ENCODE measurements around the gene TMEM258. TPM values are rescaled to one million over a fixed set of nuclear protein-coding genes. Genes with fewer than 3 reads are reported as not detected.

Gene TMEM258
- total RNA-seq, 1 donor from 2014 or later = 33.0 TPM

DNA sequence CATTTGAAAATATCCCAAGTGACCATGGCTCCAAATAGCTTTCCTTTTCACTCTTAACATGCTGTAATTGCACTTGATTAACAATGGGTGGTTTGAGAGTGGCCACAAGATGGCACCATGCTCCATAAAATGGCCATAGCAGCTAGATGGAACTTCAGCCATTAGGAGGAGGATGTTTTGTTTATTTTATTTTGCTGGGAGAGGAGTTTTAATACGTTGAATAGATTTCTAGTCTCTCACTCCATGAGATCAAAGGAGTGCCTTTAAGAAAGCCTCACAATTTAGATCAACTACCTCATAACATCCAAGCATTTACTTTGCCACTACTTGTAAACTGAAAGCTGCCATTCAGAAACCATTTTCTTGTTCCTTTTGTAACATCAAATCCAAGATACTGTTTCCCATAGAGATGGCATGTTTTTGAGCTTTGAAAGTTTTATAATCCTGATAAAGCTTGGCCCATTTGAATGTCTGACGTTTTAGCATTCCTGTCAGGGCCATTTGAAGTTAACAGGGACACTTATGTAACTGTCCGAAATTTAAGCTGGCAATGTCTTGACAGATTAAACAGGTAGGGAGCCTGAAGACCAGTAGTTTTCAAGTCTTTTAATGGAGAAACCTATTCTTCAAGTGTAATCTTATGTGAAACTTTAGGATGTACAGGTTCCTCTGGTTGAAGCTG lies 5.0 kb upstream of the TMEM258 start:
- DNase-seq (ENCODE audit: low read depth) = peak; percentile 82

DNA sequence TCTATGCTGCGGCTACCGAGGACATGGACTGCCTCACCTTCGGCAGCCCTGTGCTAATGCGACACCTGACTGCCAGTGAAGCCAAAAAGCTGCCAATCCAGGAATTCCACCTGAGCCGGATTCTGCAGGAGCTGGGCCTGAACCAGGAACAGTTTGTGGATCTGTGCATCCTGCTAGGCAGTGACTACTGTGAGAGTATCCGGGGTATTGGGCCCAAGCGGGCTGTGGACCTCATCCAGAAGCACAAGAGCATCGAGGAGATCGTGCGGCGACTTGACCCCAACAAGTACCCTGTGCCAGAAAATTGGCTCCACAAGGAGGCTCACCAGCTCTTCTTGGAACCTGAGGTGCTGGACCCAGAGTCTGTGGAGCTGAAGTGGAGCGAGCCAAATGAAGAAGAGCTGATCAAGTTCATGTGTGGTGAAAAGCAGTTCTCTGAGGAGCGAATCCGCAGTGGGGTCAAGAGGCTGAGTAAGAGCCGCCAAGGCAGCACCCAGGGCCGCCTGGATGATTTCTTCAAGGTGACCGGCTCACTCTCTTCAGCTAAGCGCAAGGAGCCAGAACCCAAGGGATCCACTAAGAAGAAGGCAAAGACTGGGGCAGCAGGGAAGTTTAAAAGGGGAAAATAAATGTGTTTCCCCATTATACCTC lies 3.6 kb upstream of the TMEM258 start:
- DNase-seq (ENCODE audit: low read depth) = no peak

DNA sequence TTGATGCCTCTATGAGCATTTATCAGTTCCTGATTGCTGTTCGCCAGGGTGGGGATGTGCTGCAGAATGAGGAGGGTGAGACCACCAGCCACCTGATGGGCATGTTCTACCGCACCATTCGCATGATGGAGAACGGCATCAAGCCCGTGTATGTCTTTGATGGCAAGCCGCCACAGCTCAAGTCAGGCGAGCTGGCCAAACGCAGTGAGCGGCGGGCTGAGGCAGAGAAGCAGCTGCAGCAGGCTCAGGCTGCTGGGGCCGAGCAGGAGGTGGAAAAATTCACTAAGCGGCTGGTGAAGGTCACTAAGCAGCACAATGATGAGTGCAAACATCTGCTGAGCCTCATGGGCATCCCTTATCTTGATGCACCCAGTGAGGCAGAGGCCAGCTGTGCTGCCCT lies 3.1 kb upstream of the TMEM258 start:
- no peak for DNase-seq (ENCODE audit: low read depth)

DNA sequence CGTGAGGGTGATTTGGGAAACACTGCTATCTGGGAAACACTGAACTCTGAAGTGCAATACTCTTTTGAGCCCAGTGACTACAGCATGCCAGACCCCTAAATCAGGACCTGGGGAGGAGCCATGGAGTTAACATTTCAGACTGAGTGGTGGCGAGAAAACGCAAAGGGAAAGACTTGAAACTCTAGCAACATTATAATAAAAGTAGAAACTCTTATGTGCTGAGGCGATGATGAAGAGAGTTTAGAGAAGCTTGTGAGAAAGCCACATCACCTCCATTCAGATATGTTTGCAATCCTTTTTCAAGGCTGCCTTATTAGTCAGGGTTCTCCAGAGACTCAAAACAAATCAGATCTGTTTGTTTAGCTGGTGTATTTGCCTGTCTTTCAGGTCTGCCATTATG lies 2.2 kb upstream of the TMEM258 start:
- no peak for DNase-seq (ENCODE audit: low read depth)

DNA sequence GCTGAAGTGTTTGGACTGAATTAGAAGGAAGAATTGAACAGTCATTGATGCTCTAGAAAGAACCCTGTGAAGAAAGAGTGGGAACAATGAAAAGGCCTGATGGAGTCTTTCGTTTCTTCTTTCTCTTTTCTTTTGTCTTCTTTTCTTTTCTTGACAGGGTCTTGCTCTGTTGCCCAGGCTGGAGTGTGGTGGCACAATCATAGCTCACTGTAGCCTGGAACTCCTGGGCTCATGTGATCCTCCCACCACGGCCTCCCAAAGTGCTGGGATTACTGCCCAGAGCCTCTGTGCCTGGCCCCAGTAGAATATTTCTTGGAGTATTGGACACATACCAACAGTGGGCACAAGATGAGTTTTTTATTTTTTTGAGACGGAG lies 1.4 kb upstream of the TMEM258 start:
- DNase-seq (ENCODE audit: low read depth) = no peak

DNA sequence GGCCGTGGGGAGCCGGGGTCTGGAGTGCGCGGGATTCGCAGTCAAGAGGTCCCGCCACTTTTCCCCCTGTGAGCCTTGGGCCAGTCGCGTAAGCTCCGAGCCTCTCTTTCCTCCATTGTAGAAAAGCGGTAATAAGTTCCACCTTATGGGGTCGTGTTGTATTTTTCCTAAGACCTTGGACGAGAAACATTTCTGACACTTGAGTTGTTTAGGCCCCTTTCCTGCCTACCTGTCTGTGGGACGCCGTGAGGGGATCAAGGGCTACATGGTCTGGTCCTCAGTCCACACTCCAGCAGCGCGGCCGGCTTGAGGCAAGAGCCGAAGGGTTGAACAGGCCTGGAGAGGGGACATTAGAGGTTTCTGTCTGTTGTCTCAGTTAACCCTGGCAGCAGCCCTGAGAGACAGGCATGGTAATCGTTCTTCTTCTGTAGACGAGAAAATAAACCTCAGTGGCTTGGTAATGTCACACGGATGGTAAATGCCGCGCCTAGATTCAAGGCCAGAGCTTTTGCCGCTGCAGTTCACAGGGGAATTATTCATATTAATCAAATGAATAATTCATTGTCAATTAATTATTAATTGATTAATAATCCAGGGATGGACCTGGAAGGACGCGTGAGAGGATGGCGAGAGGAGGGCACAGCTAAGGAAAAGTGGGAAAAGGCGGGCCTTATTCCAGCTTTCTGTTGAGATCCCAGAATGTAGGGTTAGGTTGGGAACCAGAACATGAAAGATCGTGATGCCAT lies 857 bp upstream of the TMEM258 start:
- DNase-seq (ENCODE audit: low read depth) = no peak

DNA sequence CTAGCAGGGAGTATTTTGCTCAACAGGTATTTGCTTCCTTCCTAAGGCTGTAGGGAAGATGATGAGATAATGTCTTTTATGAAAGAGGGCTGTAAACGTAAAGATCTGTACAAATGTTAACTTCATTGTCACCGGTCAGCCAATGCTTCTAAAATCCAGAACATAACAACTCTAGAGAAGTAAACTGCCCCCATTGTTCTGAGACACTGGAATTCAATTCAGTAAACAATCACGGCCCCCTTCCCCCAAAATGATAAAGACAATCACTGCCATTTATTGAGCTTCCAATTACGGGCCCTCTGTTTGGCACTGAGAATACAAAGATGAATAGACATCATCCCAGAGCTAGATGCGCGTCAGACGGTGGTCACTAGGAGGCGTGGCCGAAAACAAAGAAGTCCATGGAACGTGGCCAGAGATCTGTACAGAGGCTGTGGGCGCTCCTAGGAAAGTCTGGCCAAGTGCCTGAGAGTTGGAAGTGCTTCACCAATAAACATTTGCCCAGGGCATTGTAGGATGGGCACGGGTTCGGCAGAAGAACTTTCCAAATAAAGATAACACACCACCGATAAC lies 576 bp downstream of the TMEM258 start:
- DNase-seq (ENCODE audit: low read depth) = peak; percentile 85

DNA sequence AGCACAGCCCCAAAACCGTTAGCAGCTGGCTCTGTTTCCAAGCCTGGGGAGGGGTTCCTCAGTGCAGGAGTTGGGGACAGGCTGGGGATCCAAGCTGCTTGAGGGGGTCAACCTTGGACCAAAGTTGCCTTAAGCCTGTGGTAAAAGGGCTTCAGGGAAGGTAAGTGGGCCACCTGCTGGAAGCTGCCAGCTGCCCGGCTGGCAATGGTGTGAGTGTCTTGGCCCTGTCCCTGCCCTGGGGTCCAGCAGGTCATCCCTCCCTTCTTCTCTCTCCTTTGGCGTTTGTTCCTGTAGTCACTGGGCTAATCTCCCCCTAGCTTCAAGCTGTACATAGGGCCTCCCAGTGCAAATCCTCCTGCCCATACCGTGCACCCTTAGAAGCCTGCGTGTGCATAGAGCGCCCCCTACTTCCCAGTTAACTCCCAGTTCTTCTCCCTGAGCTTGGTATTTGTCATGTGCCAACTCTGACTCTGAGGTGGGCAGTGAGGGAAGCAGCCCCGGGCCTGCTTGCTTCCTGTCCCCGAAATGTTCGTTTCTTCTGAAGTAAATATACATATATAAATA lies 4.4 kb downstream of the TMEM258 start:
- DNase-seq (ENCODE audit: low read depth) = no peak

DNA sequence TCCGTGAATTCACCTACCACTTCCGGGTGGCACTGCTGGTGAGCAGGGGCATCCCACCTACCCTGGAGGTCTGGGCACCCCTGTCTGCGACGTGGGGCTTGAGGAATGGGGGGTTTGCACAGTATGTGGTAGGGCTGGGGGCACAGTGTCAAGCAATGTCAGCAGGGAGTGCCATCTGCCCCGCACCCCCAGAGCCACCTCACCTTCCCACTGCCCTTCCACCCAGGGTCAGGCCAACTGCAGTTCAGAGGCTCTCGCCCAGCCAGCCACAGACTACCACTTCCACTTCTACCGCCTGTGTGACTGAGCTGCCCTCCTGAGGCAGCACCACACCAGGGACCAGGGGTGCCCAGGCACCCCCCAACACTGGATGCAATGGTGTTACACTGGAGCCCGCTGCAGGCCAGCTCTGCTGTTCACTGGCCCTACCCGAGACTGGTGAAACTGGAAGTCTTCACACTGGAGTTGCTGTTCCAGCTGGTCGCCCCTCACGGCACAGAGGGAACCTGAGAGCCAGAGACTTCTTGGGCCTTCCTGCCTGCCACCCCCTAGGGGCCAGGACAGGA lies 6.5 kb downstream of the TMEM258 start:
- DNase-seq (ENCODE audit: low read depth) = no peak

DNA sequence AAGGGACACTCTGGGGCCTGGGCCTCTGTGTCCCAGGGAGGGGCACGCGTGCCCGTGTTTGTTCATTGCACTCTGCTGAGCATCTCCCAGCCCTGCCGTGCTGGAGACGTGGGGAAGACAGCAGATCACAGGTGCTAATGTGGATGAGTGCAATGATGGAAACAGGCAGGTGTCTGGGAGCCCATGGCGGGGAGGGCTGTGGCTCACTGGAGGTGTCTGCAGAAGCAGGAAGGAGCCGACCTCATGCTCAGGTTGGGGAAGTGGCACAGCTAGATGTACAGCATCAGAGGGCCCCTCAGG lies 7.9 kb downstream of the TMEM258 start:
- DNase-seq (ENCODE audit: low read depth) = no peak

DNA sequence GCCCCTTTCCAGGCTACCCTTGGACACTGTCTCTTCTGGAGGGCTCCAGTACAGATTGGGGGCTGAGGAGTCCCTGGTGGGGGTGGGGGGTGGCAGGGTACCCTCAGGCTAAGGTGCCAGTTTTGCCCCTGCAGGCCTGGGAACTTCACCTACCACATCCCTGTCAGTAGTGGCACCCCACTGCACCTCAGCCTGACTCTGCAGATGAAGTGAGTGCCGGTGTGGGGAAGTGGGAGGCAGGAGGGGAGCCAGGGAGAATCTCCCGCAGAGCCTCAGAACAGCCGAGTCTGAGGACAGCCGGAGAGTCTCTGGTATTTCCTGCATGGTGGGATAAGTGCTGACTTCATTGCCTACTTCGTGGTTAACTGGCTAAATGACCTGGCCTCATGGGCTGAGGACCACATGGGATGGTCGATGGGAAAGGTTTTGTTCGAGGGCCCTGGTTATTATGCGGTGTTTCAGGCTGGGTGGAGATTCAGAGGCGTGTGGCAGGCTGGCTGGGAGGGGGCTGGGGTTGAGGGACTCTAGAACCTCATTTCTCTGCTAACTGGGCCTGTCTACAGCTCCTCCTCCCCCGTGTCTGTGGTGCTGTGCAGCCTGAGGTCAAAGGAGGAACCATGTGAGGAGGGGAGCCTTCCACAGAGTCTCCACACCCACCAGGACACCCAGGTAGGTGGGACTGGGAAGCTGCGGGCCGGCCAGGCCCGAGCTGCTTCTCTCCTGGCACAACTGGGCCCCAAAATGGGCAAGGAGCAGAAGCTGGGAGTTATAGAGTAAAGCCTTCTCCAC lies 8.5 kb downstream of the TMEM258 start:
- peak; percentile 25 for DNase-seq (ENCODE audit: low read depth)

DNA sequence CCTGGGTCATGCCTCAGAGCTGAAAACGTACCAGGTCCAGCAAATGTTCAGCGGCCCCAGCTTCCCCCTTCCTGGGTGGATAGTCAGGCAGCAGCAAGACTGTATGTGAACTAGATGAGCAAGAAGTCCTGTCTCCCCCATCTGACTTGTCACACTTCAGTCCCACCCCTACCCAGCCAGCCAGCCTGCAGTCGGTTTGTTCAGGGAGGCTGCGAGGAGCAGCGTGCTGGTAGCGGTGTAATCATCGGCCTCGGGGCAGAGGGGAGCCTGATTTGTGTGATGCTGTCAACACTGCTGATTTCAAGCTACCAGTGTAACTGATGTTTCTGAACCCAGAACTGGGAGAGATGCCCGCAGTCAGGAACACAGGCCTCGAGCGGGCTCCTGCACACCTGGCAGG lies 9.6 kb downstream of the TMEM258 start:
- no peak for DNase-seq (ENCODE audit: low read depth)

DNA sequence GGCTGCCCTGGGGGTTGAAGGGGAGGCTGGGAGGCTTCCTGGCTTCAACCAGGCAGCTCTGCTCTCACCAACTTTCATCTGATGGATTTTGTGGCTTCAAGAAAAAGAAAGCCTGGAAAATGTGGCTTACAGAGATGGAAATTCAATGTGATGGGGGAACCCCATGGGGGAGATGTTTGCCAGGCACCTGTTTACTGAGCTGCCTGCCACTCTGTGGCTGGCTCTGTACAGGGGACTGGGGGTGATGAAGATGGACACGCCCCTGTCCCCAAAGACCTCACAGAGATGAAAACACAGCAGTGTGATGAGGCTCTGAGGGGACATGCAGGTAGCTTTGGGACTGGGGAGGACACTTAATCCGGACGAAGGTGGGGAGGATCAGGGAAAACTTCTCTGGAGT lies 10.1 kb downstream of the TMEM258 start:
- DNase-seq (ENCODE audit: low read depth) = no peak

DNA sequence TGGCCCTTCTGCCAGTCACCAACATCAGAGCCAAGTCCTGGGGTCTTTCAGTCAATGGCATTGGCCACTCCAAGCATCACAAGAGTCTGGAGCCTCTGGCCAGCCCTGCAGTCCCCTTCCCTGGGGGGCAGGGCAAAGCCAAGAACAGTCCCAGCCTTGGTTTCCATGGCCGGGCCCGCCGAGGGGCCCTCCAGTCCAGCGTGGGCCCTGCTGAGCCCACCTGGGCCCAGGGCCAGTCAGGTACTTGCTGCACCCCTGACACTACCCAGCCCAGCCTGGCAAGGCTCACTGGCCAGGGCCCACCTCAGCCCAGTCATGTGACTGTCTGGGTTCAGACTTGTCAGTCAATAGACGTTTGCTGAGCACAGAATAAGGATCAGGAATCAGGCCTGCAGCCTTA lies 10.8 kb downstream of the TMEM258 start:
- no peak for DNase-seq (ENCODE audit: low read depth)

DNA sequence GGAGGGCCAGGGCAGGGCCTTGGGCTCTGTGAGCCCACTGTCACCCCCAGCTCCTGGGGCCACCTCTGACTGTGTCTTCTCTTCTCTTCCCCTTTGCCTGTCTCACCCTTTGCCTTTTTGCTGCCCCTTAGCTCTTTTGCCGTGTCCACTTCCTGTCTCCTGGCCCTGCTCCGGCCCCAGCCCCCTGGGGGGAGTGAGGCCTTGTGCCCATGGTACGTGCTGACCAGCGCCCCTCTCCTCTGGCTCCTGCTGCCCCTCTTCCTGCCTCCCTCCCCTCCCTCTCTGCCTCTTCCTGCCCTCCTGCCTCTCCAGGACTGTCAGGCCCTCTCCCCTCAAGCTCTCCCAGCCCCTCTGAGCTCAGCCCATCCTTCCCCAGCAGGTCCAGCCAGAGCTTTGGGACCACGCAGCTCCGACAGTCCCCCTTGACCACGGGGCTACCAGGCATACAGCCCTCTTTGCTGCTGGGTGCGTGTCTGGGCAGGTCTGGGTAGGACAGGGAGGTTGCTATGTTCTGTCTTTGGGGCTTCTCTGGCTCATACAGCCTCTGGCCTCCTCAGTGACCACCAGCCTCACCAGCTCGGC lies 11.7 kb downstream of the TMEM258 start:
- no peak for DNase-seq (ENCODE audit: low read depth)

DNA sequence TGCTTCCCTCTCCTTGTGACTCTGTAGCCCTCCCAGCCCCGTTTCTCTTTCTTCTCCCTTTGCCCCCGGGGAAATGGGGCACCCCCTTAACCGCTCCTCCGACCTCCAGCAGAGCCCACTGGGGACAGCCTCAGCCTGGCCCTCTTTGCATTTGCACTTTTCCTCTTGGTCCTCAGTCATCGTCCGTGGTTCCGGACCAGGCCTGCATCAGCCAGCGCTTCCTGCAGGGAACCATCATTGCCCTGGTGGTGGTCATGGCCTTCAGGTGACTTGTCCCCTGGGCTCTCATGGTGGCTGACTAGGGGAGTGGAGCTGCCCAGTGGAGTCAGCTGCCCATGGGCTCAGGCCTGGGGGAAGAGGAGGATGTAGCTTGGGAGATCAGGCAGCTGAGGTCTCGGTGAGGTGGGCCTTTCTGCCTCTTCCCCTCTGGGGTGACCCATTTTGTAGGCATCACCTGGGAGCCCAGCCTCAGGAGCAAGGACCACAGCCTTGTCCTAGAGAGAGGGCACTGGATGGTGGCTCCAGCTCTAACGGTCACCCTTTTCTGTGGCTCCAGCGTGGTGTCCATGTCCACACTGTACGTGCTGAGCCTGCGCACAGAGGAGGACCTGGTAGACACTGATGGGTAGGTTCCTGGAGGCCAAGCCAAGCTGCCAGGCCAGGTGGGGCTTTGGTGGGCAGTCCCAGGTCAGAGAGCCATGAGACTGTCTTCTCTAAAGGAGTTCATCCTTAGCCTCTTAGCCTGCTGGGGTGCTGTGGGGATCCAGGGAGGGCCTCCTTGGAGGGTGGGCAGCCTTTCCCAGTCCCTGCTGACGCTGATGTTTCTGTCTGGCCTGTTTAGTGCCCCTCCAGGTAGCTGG lies 12.5 kb downstream of the TMEM258 start:
- no peak for DNase-seq (ENCODE audit: low read depth)

DNA sequence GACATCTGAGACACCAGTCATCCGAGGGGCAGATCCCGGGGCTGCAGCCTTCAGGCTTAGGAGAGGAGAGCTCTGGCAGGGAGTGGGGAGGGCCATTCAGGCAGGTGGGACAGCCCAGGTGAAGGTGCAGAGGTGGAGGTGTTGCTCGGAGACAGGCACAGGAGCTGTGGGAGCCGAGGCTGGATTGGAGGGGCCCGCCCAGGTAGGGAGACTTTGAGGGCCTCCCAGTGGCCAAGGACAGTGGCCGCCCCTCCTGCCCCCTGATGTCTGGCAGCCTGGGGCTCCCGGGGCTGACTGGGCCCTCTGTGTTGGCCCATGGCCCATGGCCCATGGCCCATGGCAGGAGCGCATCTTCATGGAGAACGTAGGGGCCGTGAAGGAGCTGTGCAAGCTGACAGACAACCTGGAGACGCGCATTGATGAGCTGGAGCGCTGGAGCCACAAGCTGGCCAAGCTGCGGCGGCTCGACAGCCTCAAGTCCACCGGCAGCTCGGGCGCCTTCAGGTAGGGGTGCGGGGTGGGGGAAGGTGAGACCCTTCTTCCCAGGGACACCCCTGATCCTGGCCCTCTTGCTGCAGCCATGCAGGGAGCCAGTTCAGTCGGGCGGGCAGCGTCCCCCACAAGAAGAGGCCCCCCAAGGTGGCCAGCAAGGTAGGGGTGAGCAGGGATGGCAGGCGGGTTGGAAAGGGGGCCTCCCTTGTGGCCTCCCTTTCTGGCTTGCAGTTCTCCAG lies 13.3 kb downstream of the TMEM258 start:
- DNase-seq (ENCODE audit: low read depth) = no peak

DNA sequence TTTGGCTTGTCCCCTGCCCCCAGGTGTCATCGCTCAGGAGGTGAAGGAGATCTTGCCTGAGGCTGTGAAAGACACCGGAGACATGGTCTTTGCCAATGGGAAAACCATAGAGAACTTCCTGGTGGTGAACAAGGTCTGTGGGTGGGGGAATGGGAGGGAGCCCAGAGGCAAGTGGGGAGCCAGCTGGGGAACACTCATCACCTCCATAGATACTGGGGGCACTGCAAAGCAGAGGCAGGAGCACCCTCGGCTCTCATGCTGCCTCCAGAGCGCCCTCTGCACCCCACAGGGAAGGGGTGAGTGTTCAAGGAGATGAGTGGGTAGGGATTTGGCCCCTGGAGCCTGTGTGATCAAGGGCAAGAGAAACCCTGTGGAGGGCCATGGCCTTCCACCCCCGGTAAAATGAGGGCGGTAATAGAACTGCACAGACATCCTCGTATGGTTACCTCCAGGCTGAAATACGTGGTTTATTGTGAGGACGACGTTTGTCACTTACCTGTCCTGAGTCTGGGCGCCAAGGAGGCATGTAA lies 14.0 kb downstream of the TMEM258 start:
- DNase-seq (ENCODE audit: low read depth) = no peak
